Esophagus squamous epithelium (tissue), 4 donors: ENCODE results near the gene OGG1.

Experiments used
- POLR2A ChIP-seq, 4 donors: fragments of 450-650 bp; IDR thresholded peaks; one replicate each; pipeline ENCODE4 v1.6.1; 2017; ENCODE audit warnings: antibody characterized with exemption in 4 of 4, mild to moderate bottlenecking in 4 of 4, moderate library complexity in 3 of 4
- TF ChIP-seq, protein P1 (sequence below), 6 experiments: fragments of 450-650 bp in 4 of 6; fragments of 200-600 bp in 2 of 6; sonication (generic) in 2 of 6; IDR thresholded peaks; one replicate each; pipeline ENCODE4 v1.5.1; 2016 to 2019; ENCODE audit warnings: antibody characterized with exemption in 6 of 6, mild to moderate bottlenecking in 4 of 6, moderate library complexity in 4 of 6

DNA sequence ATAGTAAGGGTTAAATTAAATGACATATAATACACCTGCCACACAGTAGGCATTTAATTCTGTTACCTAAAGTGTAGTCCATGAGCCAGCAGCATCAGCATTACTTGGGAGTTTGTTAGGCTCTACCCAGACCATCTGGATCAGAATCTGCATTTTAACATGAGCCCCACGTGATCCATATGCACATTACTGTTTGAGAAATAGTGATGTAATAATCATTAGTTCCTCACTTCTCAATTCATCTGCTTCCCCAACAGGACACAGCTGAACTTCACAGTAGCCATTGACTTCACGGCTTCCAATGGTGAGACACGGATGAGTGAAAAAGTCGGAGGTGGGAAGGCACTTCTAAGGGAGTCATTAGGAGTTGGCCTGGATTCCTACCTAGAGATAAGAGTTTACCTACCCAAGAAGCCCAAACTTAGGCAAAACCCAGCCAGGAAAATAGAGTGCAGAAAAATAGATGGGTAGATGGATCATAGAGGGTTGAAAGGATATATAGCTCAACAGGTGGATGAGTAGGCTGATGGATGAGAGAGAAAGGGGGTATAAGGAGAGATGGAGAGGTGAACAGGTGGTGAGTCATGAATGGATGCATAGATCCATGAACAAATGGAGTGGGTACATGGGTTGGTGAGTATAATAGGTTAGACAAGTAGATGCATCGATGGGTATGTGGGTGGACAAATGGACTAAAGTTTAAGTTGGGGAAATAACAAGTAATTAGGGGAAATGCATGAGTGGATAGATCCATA is 32.8 kb upstream of the OGG1 start:
- TF ChIP-seq, protein P1, sequence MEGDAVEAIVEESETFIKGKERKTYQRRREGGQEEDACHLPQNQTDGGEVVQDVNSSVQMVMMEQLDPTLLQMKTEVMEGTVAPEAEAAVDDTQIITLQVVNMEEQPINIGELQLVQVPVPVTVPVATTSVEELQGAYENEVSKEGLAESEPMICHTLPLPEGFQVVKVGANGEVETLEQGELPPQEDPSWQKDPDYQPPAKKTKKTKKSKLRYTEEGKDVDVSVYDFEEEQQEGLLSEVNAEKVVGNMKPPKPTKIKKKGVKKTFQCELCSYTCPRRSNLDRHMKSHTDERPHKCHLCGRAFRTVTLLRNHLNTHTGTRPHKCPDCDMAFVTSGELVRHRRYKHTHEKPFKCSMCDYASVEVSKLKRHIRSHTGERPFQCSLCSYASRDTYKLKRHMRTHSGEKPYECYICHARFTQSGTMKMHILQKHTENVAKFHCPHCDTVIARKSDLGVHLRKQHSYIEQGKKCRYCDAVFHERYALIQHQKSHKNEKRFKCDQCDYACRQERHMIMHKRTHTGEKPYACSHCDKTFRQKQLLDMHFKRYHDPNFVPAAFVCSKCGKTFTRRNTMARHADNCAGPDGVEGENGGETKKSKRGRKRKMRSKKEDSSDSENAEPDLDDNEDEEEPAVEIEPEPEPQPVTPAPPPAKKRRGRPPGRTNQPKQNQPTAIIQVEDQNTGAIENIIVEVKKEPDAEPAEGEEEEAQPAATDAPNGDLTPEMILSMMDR (IDR thresholded peaks at IDR 0.05) = no peak
- TF ChIP-seq POLR2A (IDR thresholded peaks at IDR 0.05) = no peak
